Astrocyte of the cerebellum (primary cell): ENCODE results near the gene ARID5A.
A peak's percentile ranks its signal among the peaks of the same experiment; 100 is the strongest.

Source experiments
- DNase-seq: peaks from one replicate; pipeline ENCODE4 v3.0.0-alpha.2; 2011; ENCODE audit warnings: low read depth
- H3K4me3 ChIP-seq: 2 replicates; pipeline ENCODE4 v1.5.1; 2011; ENCODE audit warnings: mild to moderate bottlenecking, low read depth, low read length, moderate library complexity
- in situ Hi-C: cut with HindIII; loops from 2 replicates; pipeline ENCODE4 v1.10.0; 2017; ENCODE audit warnings: low sequenced_read_pairs
- TF ChIP-seq, protein P1 (sequence below): IDR thresholded peaks from 2 replicates; pipeline ENCODE4 v1.5.1; 2012; ENCODE audit warnings: low read length, low read depth, moderate library complexity, mild to moderate bottlenecking; ENCODE audit errors: missing control alignments

Gene ARID5A

GRCh38 chr2:96506907-96507240, 29.7 kb upstream of the ARID5A start:
- TF ChIP-seq, protein P1, sequence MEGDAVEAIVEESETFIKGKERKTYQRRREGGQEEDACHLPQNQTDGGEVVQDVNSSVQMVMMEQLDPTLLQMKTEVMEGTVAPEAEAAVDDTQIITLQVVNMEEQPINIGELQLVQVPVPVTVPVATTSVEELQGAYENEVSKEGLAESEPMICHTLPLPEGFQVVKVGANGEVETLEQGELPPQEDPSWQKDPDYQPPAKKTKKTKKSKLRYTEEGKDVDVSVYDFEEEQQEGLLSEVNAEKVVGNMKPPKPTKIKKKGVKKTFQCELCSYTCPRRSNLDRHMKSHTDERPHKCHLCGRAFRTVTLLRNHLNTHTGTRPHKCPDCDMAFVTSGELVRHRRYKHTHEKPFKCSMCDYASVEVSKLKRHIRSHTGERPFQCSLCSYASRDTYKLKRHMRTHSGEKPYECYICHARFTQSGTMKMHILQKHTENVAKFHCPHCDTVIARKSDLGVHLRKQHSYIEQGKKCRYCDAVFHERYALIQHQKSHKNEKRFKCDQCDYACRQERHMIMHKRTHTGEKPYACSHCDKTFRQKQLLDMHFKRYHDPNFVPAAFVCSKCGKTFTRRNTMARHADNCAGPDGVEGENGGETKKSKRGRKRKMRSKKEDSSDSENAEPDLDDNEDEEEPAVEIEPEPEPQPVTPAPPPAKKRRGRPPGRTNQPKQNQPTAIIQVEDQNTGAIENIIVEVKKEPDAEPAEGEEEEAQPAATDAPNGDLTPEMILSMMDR, result no peak
- in situ Hi-C loops, result no loop called here
- H3K4me3 ChIP-seq, result no peak overlapping the region
- no peak for DNase-seq

DNA sequence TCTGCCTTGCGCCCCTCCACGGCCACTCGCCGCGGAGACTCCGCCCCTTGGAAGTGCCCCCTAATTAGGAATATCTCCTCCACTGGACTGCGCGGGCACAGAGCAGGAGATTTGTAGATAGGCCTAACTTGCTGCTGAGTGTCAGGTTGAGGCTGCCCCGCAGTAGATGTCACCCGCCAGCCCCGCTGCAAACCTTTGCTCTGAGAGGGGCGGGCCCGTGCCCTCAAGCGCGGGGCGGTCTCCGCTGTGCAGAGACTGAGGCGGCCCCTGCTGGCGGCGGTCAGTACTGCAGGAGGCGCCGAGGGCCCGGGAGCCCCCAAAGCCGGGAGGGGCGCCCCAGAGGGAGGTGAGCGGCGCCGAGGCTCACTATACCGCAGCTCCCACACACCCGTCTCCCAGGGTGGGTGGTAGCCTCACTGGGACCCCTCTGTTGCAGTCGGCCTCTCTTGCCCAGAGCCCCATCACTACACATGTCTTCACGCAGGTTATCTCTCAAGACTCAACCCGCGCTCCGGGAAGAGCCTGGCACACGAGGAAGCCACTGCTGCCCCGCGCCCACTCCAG, 28.5 kb upstream of the ARID5A start:
- in situ Hi-C loops, result no loop called here

GRCh38 chr2:96508521-96509113, 27.9 kb upstream of the ARID5A start:
- in situ Hi-C loops, result no loop called here
- TF ChIP-seq, protein P1, result no peak
- no peak overlapping the region for H3K4me3 ChIP-seq
- DNase-seq, result no peak

More for the DNA sequence above, 28.5 kb upstream of the ARID5A start:
- DNase-seq, result no peak
- TF ChIP-seq, protein P1, result peak; percentile 88
- H3K4me3 ChIP-seq, result peak overlapping the region; percentile 32

DNA sequence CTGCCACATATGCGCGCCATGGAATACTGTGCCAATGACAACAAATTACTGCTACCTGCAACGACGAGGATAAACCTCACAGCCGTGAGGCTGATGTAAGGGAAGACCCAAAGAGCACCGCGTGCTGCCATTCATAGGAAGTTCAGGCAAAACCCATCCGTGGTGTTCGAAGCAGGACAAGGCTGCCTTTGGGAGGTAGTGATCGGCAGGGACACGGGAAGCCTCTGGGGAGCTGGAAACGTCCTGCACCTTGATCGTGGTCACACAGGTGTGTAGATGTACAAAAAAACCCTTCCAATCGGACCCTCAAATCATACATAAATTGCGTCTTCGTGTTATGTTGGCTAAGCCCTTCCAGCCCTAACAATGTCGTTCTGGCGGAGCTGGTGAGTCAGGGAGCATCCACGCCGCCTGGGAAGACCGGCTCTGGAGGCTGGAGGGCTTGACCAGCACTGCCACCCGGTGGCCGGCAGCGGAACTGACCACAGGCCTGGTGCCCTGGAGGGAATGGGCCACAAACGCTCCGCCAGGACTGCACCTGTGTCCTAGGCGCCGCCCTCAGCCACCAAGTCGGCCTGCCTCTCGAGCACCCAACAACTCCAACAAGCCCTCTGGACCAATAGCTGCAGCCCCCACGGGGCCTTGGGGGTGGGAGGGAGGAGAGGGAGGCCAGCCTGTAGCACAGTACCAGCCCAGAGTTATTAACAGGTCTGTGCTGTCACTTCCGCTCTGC, 27.3 kb upstream of the ARID5A start:
- peak; percentile 68 for DNase-seq
- in situ Hi-C loops, result no loop called here
- H3K4me3 ChIP-seq, result no peak overlapping the region
- TF ChIP-seq, protein P1, result peak; percentile 96

DNA sequence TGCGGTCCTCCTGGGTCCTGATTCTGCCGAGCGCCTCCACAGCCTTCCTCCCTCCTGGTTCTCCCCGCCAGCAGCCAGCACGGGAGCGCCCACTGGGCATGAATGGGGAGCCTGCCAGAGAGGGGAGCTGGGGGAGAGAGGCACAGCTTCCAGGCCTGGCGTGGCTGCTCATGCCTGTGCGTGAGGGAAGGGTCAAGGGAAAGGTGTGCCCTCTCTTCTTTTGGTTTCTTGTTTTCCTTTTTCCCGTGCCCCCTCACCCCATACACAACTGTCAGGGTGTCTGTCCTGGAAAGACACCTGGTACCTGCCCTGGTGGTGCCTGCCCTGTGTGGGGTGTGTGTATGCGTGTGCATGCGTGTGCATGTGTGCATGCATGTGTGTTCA, 26.7 kb upstream of the ARID5A start:
- no peak overlapping the region for H3K4me3 ChIP-seq
- no peak for DNase-seq
- in situ Hi-C loops, result no loop called here
- TF ChIP-seq, protein P1, result no peak

- no peak overlapping the region for H3K4me3 ChIP-seq
- TF ChIP-seq, protein P1, result no peak
- DNase-seq, result no peak
- in situ Hi-C loops, result no loop called here
These were observed 25.5 kb upstream of the ARID5A start for GRCh38 chr2:96510931-96511595.
